ENCODE results near the gene TMPRSS4. TPM values are rescaled to one million over a fixed set of nuclear protein-coding genes. Genes with fewer than 3 reads are reported as not detected.

Gene TMPRSS4
- total RNA-seq, 5 donors from 2014 or later (not counting 1 experiment from before 2014, with no cell fraction given), result 0.51 to 0.66 TPM; not detected in 3

- POLR2A ChIA-PET, result no interaction called here
- DNase-seq (no peak), ATAC-seq (replicated peaks in 1 of 4) (no peak)
- H3K9me3 Mint-ChIP-seq, result peaks cover 0 to 1% (median 0%) of the 10 kb centered on the region in 3 donors
- H3K27ac ChIP-seq (ENCODE audit: low read length), result no peak overlapping the region
- no peak overlapping the region for H3K4me3 Mint-ChIP-seq
- no peak overlapping the region for H3K27ac Mint-ChIP-seq
- WGBS (ENCODE audit: insufficient coverage), result 82% methylated on average over 13 of the region's 18 CpGs
- no peaks in the 10 kb centered on the region for H3K9me3 ChIP-seq
- no peaks in the 10 kb centered on the region for H3K36me3 ChIP-seq (ENCODE audit: control insufficient read depth in 2 of 2, extremely low read depth in 1 of 2, insufficient read depth in 1 of 2, low read length in 1 of 2)
- peaks cover 0 to 36% of the 10 kb centered on the region in 2 experiments for H3K27me3 ChIP-seq (replicated peaks in 1 of 2; ENCODE audit: control insufficient read depth in 2 of 2, extremely low read depth in 1 of 2, insufficient read depth in 2 of 2, low read length in 1 of 2)
- no peaks in the 10 kb centered on the region for H3K36me3 Mint-ChIP-seq
- peaks cover 0 to 7% (median 3%) of the 10 kb centered on the region in 3 donors for H3K4me1 Mint-ChIP-seq
- H3K4me3 ChIP-seq (ENCODE audit: control insufficient read depth in 1 of 2, extremely low read depth in 1 of 2, low read length in 1 of 2), result no peak overlapping the region
- H3K27me3 Mint-ChIP-seq, result peaks cover 0 to 8% of the 10 kb centered on the region in 2 donors
- H3K4me1 ChIP-seq (ENCODE audit: control insufficient read depth in 1 of 2, extremely low read depth in 1 of 2, insufficient read depth in 2 of 2, low read length in 2 of 2), result peaks cover 0 to 23% of the 10 kb centered on the region in 2 experiments
- CTCF ChIA-PET, result no interaction called here
These were observed 4.5 kb downstream of the TMPRSS4 start for GRCh38 chr11:118081241-118081958.

DNA sequence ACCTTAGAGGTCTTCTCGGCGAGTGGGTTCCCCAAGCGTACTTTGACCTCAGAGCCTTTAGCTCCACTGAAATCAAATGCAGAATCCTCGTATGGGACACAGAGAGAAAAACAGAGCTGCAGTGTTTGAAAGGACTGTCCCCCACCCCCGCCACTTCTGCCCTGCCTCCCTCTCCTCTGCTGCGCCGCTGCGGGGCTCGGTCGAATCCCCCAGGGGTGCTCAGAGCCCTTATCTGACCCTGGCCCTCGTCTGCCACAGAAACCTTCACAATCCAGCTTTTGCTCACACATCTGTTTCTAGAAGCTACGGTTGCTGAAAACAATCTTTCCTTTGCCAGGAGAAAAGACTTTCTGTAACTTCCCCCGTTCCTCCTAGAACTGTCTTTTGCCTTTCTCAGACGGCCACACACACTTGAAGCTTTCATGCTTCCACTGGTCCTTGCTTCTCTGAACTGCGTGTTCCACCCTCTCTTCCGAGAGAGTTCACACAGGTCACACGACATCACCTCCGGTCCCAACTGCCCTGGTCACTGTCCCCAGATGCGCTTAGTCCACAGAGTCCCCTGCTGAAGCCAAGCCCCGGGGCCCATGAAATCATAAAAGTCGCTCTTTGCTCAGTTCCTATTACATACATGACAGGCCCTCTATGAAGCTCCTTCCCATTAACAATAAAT is 6.1 kb downstream of the TMPRSS4 start:
- 84% methylated on average over 13 of the region's 21 CpGs for WGBS (ENCODE audit: insufficient coverage)

DNA sequence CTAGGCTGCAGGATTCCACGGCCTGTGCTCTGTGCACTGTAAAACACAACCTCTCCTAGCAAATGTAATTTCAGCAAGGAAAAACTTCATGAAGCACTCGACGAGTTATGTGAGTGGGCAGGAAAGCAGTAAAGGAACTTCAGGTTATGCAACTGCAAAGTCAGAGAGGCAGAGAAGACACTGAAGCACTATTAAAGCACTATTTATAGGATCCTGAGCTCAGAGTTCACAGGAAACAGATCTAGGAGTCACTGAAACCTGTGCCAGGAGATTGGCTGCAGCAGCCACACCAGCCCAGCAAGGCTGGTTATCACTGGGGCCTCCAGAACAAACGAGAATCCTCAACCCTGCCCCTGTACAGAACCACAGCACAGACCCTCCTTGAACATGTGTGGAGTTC is 7.4 kb downstream of the TMPRSS4 start:
- H3K9me3 Mint-ChIP-seq, result peaks cover 6 to 22% (median 10%) of the 10 kb centered on the region in 3 donors
- ChIA-PET CTCF (no interaction called here), POLR2A (no interaction called here)
- no peaks in the 10 kb centered on the region for H3K36me3 ChIP-seq (ENCODE audit: control insufficient read depth in 2 of 2, extremely low read depth in 1 of 2, insufficient read depth in 1 of 2, low read length in 1 of 2)
- no peak overlapping the region for H3K4me3 Mint-ChIP-seq
- peaks cover 0 to 4% of the 10 kb centered on the region in 2 donors for H3K27me3 Mint-ChIP-seq
- H3K36me3 Mint-ChIP-seq, result peaks cover 18% of the 10 kb centered on the region
- peaks cover 0 to 6% of the 10 kb centered on the region in 2 experiments for H3K4me1 ChIP-seq (ENCODE audit: control insufficient read depth in 1 of 2, extremely low read depth in 1 of 2, insufficient read depth in 2 of 2, low read length in 2 of 2)
- H3K27ac ChIP-seq (ENCODE audit: low read length), result no peak overlapping the region
- peaks cover 0 to 4% (median 3%) of the 10 kb centered on the region in 3 donors for H3K4me1 Mint-ChIP-seq
- DNase-seq (no peak), ATAC-seq (replicated peaks in 1 of 4) (no peak)
- H3K27ac Mint-ChIP-seq, result peak overlapping the region in 1 of 2 donors; percentile 34
- no peak overlapping the region for H3K4me3 ChIP-seq (ENCODE audit: control insufficient read depth in 1 of 2, extremely low read depth in 1 of 2, low read length in 1 of 2)
- H3K27me3 ChIP-seq (replicated peaks in 1 of 2; ENCODE audit: control insufficient read depth in 2 of 2, extremely low read depth in 1 of 2, insufficient read depth in 2 of 2, low read length in 1 of 2), result peaks cover 0 to 41% of the 10 kb centered on the region in 2 experiments
- H3K9me3 ChIP-seq, result no peaks in the 10 kb centered on the region
- WGBS (ENCODE audit: insufficient coverage), result 67% methylated on average over 1 of the region's 4 CpGs

More for the DNA sequence above, 6.1 kb downstream of the TMPRSS4 start:
- peaks cover 0 to 39% of the 10 kb centered on the region in 2 experiments for H3K27me3 ChIP-seq (replicated peaks in 1 of 2; ENCODE audit: control insufficient read depth in 2 of 2, extremely low read depth in 1 of 2, insufficient read depth in 2 of 2, low read length in 1 of 2)
- H3K4me1 Mint-ChIP-seq, result peaks cover 0 to 7% (median 3%) of the 10 kb centered on the region in 3 donors
- H3K27ac ChIP-seq (ENCODE audit: low read length), result no peak overlapping the region
- peaks cover 12% of the 10 kb centered on the region for H3K36me3 Mint-ChIP-seq
- H3K4me1 ChIP-seq (ENCODE audit: control insufficient read depth in 1 of 2, extremely low read depth in 1 of 2, insufficient read depth in 2 of 2, low read length in 2 of 2), result peaks cover 0 to 15% of the 10 kb centered on the region in 2 experiments
- H3K9me3 Mint-ChIP-seq, result peaks cover 6 to 12% (median 8%) of the 10 kb centered on the region in 3 donors
- no peak overlapping the region for H3K4me3 ChIP-seq (ENCODE audit: control insufficient read depth in 1 of 2, extremely low read depth in 1 of 2, low read length in 1 of 2)
- no peak overlapping the region for H3K4me3 Mint-ChIP-seq
- ChIA-PET CTCF (interaction anchor here in 1 of 2 donors (0.6 kb wide), 2 partner anchors 43 to 598 kb away, joined by 3 read pairs; no protein-coding TSS in a partner anchor), POLR2A (no interaction called here)
- no peaks in the 10 kb centered on the region for H3K9me3 ChIP-seq
- ATAC-seq (replicated peaks in 1 of 4) (no peak), DNase-seq (no peak)
- peaks cover 0 to 5% of the 10 kb centered on the region in 2 donors for H3K27me3 Mint-ChIP-seq
- H3K36me3 ChIP-seq (ENCODE audit: control insufficient read depth in 2 of 2, extremely low read depth in 1 of 2, insufficient read depth in 1 of 2, low read length in 1 of 2), result no peaks in the 10 kb centered on the region
- H3K27ac Mint-ChIP-seq, result no peak overlapping the region

DNA sequence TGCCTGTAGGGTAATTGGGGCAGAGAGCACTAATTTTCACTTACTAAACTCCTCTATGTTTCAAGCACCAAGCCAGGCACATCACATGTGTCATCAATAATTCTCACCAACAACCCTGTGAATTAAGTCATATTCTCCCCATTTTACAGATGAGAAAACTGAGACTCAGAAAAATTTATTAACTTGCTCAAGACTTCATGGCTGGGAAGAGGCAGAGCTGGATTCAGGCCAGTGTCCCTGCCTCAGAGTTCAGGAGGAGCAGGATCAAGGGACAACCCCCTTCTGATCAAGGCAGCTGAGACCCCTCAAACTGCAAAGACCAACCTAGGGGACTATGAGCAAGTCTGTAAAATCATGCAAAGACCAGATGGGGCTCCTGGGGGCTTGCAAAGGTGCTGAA is 7.8 kb downstream of the TMPRSS4 start:
- POLR2A ChIA-PET, result no interaction called here
- CTCF ChIA-PET, result no interaction called here
- H3K27me3 ChIP-seq (replicated peaks in 1 of 2; ENCODE audit: control insufficient read depth in 2 of 2, extremely low read depth in 1 of 2, insufficient read depth in 2 of 2, low read length in 1 of 2), result peaks cover 0 to 37% of the 10 kb centered on the region in 2 experiments
- Mint-ChIP-seq H3K9me3 (peaks cover 6 to 25% (median 10%) of the 10 kb centered on the region in 3 donors), H3K4me3 (no peak overlapping the region), H3K27me3 (peaks cover 0 to 7% of the 10 kb centered on the region in 2 donors), H3K36me3 (peaks cover 18% of the 10 kb centered on the region), H3K27ac (no peak overlapping the region), H3K4me1 (peaks cover 0 to 3% (median 0%) of the 10 kb centered on the region in 3 donors)
- no peaks in the 10 kb centered on the region for H3K9me3 ChIP-seq
- H3K4me3 ChIP-seq (ENCODE audit: control insufficient read depth in 1 of 2, extremely low read depth in 1 of 2, low read length in 1 of 2), result no peak overlapping the region
- no peaks in the 10 kb centered on the region for H3K36me3 ChIP-seq (ENCODE audit: control insufficient read depth in 2 of 2, extremely low read depth in 1 of 2, insufficient read depth in 1 of 2, low read length in 1 of 2)
- H3K27ac ChIP-seq (ENCODE audit: low read length), result no peak overlapping the region
- ATAC-seq (replicated peaks in 1 of 4) (no peak), DNase-seq (no peak)
- H3K4me1 ChIP-seq (ENCODE audit: control insufficient read depth in 1 of 2, extremely low read depth in 1 of 2, insufficient read depth in 2 of 2, low read length in 2 of 2), result peaks cover 0 to 2% of the 10 kb centered on the region in 2 experiments

DNA sequence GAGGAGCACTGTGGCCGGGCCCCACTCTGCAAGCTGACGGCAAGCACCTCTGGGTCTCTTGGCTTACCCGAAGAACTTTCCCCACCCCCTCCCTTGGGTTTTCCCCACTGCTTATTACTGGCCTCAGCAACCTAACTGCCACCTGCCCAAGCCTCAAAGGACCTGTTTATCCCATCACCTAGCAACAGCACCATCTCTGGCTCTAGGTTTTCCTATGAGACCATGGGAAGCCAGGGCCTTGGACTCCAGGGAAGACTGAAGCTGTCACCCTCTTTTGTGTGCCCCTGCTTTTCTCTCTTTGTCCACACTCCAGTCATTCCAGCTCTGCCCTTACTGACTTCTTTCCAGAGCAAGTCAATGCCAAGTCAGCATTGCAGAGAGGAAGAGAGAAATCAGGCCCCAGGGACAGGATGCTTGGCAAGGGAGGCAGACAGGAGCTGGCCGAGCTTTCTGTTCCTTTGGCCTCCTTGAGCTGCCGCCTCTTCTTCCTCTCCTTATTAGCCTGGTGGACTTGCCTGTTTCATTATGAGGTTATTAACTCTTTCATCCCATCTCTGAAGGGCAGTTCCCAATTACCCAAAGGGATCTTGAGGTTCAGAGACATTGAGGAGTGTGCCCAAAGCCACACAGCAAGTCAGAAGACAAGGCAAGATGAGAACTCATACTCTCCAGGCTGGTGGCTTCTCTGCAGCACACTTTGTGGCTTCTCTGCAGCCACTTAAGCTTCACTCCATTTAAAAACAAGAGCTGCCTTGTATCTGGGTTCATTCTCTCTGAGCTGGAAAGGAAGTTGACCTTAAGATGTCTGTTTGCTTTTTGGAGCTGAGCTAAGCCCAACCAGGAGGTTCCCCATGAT is 10.3 kb downstream of the TMPRSS4 start, which contains the start of gene SMIM35:
Gene SMIM35, minus strand, starts transcription at position 51 of the 856 bp plus-strand sequence. CDS start 206 bp downstream, outside the sequence.
- ATAC-seq (replicated peaks in 1 of 4) (no peak), DNase-seq (no peak)
- Mint-ChIP-seq H3K36me3 (peaks cover 18% of the 10 kb centered on the region), H3K27ac (no peak within 1 kb of the TSS), H3K4me3 (no peak within 1 kb of the TSS), H3K4me1 (peaks cover 0 to 3% (median 0%) of the 10 kb centered on the region in 3 donors), H3K27me3 (peaks cover 0 to 10% of the 10 kb centered on the region in 2 donors), H3K9me3 (peaks cover 6 to 25% (median 10%) of the 10 kb centered on the region in 3 donors)
- WGBS (ENCODE audit: insufficient coverage), result 84% methylated on average over 3 of the region's 5 CpGs
- no peak within 1 kb of the TSS for H3K27ac ChIP-seq (ENCODE audit: low read length)
- H3K36me3 ChIP-seq (ENCODE audit: control insufficient read depth in 2 of 2, extremely low read depth in 1 of 2, insufficient read depth in 1 of 2, low read length in 1 of 2), result no peaks in the 10 kb centered on the region
- no peaks in the 10 kb centered on the region for H3K4me1 ChIP-seq (ENCODE audit: control insufficient read depth in 1 of 2, extremely low read depth in 1 of 2, insufficient read depth in 2 of 2, low read length in 2 of 2)
- CTCF ChIA-PET, result no interaction called here
- H3K9me3 ChIP-seq, result no peaks in the 10 kb centered on the region
- POLR2A ChIA-PET, result no interaction called here
- H3K4me3 ChIP-seq (ENCODE audit: control insufficient read depth in 1 of 2, extremely low read depth in 1 of 2, low read length in 1 of 2), result peak within 1 kb of the TSS in 1 of 2 donors; percentile 25
- peaks cover 0 to 28% of the 10 kb centered on the region in 2 experiments for H3K27me3 ChIP-seq (replicated peaks in 1 of 2; ENCODE audit: control insufficient read depth in 2 of 2, extremely low read depth in 1 of 2, insufficient read depth in 2 of 2, low read length in 1 of 2)

DNA sequence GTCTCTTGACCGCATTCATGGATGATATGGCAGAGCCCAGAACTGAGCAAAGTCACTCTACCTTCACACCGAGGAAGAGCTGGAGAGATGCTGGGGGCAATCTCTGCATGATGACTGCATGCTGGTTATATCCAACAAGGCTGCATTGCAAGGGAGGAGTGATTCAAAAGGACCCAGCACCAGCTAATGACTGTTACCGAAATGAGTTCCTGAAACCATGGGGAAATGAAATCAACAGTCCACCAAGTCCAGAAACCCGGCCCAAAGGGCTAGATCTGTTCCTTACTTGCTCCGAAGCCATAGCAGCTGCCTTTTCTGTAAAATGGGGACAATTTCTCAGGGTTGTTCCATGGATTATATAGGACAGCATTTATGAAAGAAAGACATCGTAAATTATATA is 11.1 kb downstream of the TMPRSS4 start:
- Histone ChIP-seq H3K27me3 (replicated peaks in 1 of 2; ENCODE audit: control insufficient read depth in 2 of 2, extremely low read depth in 1 of 2, insufficient read depth in 2 of 2, low read length in 1 of 2) (peaks cover 0 to 29% of the 10 kb centered on the region in 2 experiments), H3K4me3 (ENCODE audit: control insufficient read depth in 1 of 2, extremely low read depth in 1 of 2, low read length in 1 of 2) (peak overlapping the region in 1 of 2 donors; percentile 7), H3K4me1 (ENCODE audit: control insufficient read depth in 1 of 2, extremely low read depth in 1 of 2, insufficient read depth in 2 of 2, low read length in 2 of 2) (no peaks in the 10 kb centered on the region), H3K36me3 (ENCODE audit: control insufficient read depth in 2 of 2, extremely low read depth in 1 of 2, insufficient read depth in 1 of 2, low read length in 1 of 2) (no peaks in the 10 kb centered on the region), H3K9me3 (no peaks in the 10 kb centered on the region), H3K27ac (ENCODE audit: low read length) (no peak overlapping the region)
- Mint-ChIP-seq H3K4me1 (peaks cover 0 to 3% (median 0%) of the 10 kb centered on the region in 3 donors), H3K27ac (no peak overlapping the region), H3K9me3 (peaks cover 6 to 25% (median 10%) of the 10 kb centered on the region in 3 donors), H3K4me3 (no peak overlapping the region), H3K36me3 (peaks cover 18% of the 10 kb centered on the region), H3K27me3 (peaks cover 0 to 10% of the 10 kb centered on the region in 2 donors)
- DNase-seq, result no peak
- ChIA-PET POLR2A (no interaction called here), CTCF (no interaction called here)
- WGBS (ENCODE audit: insufficient coverage), result 90% methylated on average over 3 of the region's 6 CpGs
- ATAC-seq (replicated peaks in 1 of 4), result no peak
